HL-60 (cell line): Measurements from ENCODE around the gene ATF2.

Experiments used
- CTCF ChIP-seq: IDR thresholded peaks from one replicate; pipeline ENCODE4 v1.5.1; 2011; ENCODE audit warnings: low read length, control low read depth, inconsistent platforms; ENCODE audit not compliant: insufficient read depth
- POLR2AphosphoS5 ChIP-seq: IDR thresholded peaks from 2 replicates; pipeline ENCODE4 v1.6.1; 2012; ENCODE audit warnings: low read depth
- REST ChIP-seq: IDR thresholded peaks from 2 replicates; pipeline ENCODE4 v1.6.1; 2012; ENCODE audit warnings: low read depth; ENCODE audit not compliant: insufficient replicate concordance
- SPI1 ChIP-seq: IDR thresholded peaks from 2 replicates; pipeline ENCODE4 v1.6.1; 2012; ENCODE audit warnings: low read depth, mild to moderate bottlenecking, borderline replicate concordance

- no peak for TF ChIP-seq CTCF
- TF ChIP-seq POLR2AphosphoS5, result no peak
- no peak for TF ChIP-seq SPI1
- no peak for TF ChIP-seq REST
Measured at GRCh38 chr2:175183674-175184073, 15.7 kb upstream of the ATF2 start.
